HepG2 (cell line): ENCODE results near the gene EIF2S2. TPM values are rescaled to one million over a fixed set of nuclear protein-coding genes. Genes with fewer than 3 reads are reported as not detected.
"Not testable (repeated sequence)": the region's sequence is repeated elsewhere in the genome, so short reads cannot be mapped to it uniquely, and the experiment has no call there.

Experiments
- ATF1 ChIP-seq: IDR thresholded peaks from 2 replicates; pipeline ENCODE4 v1.6.1; 2016; ENCODE audit warnings: mild to moderate bottlenecking, control low read depth
- BCL6 ChIP-seq: IDR thresholded peaks from 2 replicates; pipeline ENCODE4 v1.6.1; 2016; ENCODE audit warnings: missing genetic modification reagents, missing compliant biosample characterization
- CREM ChIP-seq, 2 experiments: sonication (generic) in 1 of 2; formaldehyde crosslinking in 1 of 2; IDR thresholded peaks; 2 replicates each; pipeline versions ENCODE4 v1.4.0 to v1.6.1; 2016 to 2020; ENCODE audit warnings: antibody characterized with exemption in 1 of 2, mild to moderate bottlenecking in 1 of 2, missing genetic modification reagents in 1 of 2
- ELF3 ChIP-seq: IDR thresholded peaks from 2 replicates; pipeline ENCODE4 v1.6.1; 2016; ENCODE audit warnings: missing genetic modification reagents, missing compliant biosample characterization
- EP300 ChIP-seq, 3 experiments: sonication (generic) in 1 of 3; formaldehyde crosslinking in 1 of 3; IDR thresholded peaks; 2 replicates each; pipeline versions ENCODE4 v1.5.1 to v1.6.1; 2011 to 2020; ENCODE audit warnings: low read depth in 2 of 3, low read length in 2 of 3, borderline replicate concordance in 1 of 3, improper control_type of control experiment in 1 of 3, mild to moderate bottlenecking in 1 of 3, missing genetic modification reagents in 1 of 3, moderate library complexity in 1 of 3
- ERF ChIP-seq: IDR thresholded peaks from 2 replicates; pipeline ENCODE4 v1.6.1; 2018; ENCODE audit warnings: missing biosample characterization, missing genetic modification reagents
- FOXO1 ChIP-seq: sonication (generic); formaldehyde crosslinking; IDR thresholded peaks from 2 replicates; pipeline ENCODE4 v1.4.0; 2020; ENCODE audit warnings: missing genetic modification reagents
- KDM3A ChIP-seq: IDR thresholded peaks from 2 replicates; pipeline ENCODE4 v1.6.1; 2018; ENCODE audit warnings: low read depth, missing compliant biosample characterization
- KLF16 ChIP-seq, 2 experiments: sonication (generic) in 1 of 2; formaldehyde crosslinking in 1 of 2; IDR thresholded peaks; 2 replicates each; pipeline versions ENCODE4 v1.6.1 to v1.8.0; 2016 to 2023; ENCODE audit warnings: missing genetic modification reagents in 2 of 2, missing compliant biosample characterization in 1 of 2
- LCORL ChIP-seq, 2 experiments: fragments of 450-650 bp in 1 of 2; sonication (generic) in 1 of 2; formaldehyde crosslinking in 1 of 2; IDR thresholded peaks; 2 replicates each; pipeline versions ENCODE4 v1.5.0 to v1.6.1; 2017 to 2020; ENCODE audit warnings: antibody characterized with exemption in 1 of 2, missing genetic modification reagents in 1 of 2
- RARA ChIP-seq: IDR thresholded peaks from 2 replicates; pipeline ENCODE4 v1.6.1; 2016; ENCODE audit warnings: missing genetic modification reagents, missing compliant biosample characterization
- SALL1 ChIP-seq: sonication (generic); formaldehyde crosslinking; IDR thresholded peaks from 2 replicates; pipeline ENCODE4 v1.8.0; 2022; ENCODE audit warnings: mild to moderate bottlenecking, missing genetic modification reagents
- SP5 ChIP-seq: IDR thresholded peaks from 2 replicates; pipeline ENCODE4 v1.6.1; 2016; ENCODE audit warnings: low read depth, borderline replicate concordance
- polyA plus RNA-seq, 8 experiments: library from polyadenylated mRNA; depleted of rRNA in 3 of 8; stranded (reverse) in 7 of 8; unstranded in 1 of 8; fragments of >200 nt; fragmentation: Illumina TruSeq in 4 of 8; extraction: Trizol in 4 of 8; gene quantifications; 2 replicates each; pipeline versions ENCODE4 v1.2.1 to v1.2.3, GENCODE V29; 2011 to 2016; ENCODE audit warnings: low read depth in 4 of 8, missing spikeins in 1 of 8, mixed read lengths in 1 of 8; ENCODE audit not compliant: insufficient read depth in 1 of 8
- total RNA-seq, 5 experiments: library from RNA; depleted of rRNA; stranded (reverse); fragments of >200 nt; fragmentation: Illumina TruSeq; extraction: Trizol; gene quantifications; 2 replicates each; pipeline ENCODE4 v1.2.3, GENCODE V29; 2016; ENCODE audit warnings: low read depth in 1 of 5
- TF ChIP-seq, protein P1 (sequence below): sonication (generic); IDR thresholded peaks from 2 replicates; pipeline ENCODE4 v1.6.1; 2016; ENCODE audit warnings: low read depth, borderline replicate concordance
- TF ChIP-seq, protein P2 (sequence below): sonication (generic); formaldehyde crosslinking; IDR thresholded peaks from 2 replicates; pipeline ENCODE4 v1.5.1; 2020; ENCODE audit warnings: mild to moderate bottlenecking, missing genetic modification reagents
- TF ChIP-seq, protein P3 (sequence below): IDR thresholded peaks from 2 replicates; pipeline ENCODE4 v1.6.1; 2016; ENCODE audit warnings: low read depth, missing genetic modification reagents, missing compliant biosample characterization
- TF ChIP-seq, protein P4 (sequence below): IDR thresholded peaks from 2 replicates; pipeline ENCODE4 v1.6.1; 2018; ENCODE audit warnings: missing genetic modification reagents, mild to moderate bottlenecking, missing compliant biosample characterization

EIF2S2 gene
- total and polyA plus RNA-seq, 2 of the 13 experiments (the other 11 are each of a cell fraction or from before 2014, with no cell fraction given) = 126 to 213 TPM

DNA sequence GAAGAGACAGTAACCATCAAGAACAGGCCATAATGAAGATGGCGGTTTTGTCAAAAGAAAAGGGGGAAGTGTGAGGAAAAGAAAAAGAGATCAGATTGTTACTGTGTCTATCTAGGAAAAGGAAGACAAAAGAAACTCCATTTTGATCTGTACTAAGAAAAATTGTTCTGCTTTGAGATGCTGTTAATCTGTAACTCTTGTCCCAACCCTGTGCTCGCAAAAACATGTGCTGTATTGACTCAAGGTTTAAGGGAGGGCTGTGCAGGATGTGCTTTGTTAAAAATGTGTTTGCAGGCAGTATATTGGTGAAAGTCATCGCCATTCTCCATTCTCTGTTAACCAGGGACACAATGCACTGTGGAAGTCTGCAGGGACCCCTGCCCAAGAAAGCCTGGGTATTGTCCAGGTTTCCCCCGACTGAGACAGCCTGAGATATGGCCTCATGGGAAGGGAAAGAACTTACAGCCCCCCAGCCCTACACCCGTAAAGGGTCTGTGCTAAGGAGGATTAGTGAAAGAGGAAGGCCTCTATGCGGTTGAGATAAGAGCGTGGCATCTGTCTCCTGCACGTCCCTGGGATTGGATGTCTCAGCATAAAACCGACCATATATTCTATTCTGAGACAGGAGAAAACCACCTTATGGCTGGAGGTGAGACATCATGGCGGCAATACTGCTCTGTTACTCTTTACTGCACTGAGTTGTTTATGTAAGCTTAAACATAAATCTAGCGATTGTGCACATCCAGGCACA, 23.7 kb upstream of the EIF2S2 start (continued):
- TF ChIP-seq, protein P1, sequence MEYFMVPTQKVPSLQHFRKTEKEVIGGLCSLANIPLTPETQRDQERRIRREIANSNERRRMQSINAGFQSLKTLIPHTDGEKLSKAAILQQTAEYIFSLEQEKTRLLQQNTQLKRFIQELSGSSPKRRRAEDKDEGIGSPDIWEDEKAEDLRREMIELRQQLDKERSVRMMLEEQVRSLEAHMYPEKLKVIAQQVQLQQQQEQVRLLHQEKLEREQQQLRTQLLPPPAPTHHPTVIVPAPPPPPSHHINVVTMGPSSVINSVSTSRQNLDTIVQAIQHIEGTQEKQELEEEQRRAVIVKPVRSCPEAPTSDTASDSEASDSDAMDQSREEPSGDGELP = 0 out of 2 replicates have a peak, but pooled peaks have one; percentile 3
- not testable (repeated sequence) for TF ChIP-seq LCORL (IDR thresholded peaks at IDR 0.05); CREM (CRISPR knock-in tag; IDR thresholded peaks at IDR 0.05); EP300 (IDR thresholded peaks at IDR 0.05; ENCODE audit: low read depth in 2 of 2, low read length in 2 of 2)
- peak; percentile 61; the same call in 1 of the 2 replicates for TF ChIP-seq LCORL (CRISPR knock-in tag; IDR thresholded peaks at IDR 0.05)
- peak; percentile 65 for TF ChIP-seq RARA
- peak; percentile 34; the same call in 1 of the 2 replicates for TF ChIP-seq CREM (IDR thresholded peaks at IDR 0.05)
- peak; percentile 40; the same call in 1 of the 2 replicates for TF ChIP-seq ATF1
- TF ChIP-seq, protein P2, sequence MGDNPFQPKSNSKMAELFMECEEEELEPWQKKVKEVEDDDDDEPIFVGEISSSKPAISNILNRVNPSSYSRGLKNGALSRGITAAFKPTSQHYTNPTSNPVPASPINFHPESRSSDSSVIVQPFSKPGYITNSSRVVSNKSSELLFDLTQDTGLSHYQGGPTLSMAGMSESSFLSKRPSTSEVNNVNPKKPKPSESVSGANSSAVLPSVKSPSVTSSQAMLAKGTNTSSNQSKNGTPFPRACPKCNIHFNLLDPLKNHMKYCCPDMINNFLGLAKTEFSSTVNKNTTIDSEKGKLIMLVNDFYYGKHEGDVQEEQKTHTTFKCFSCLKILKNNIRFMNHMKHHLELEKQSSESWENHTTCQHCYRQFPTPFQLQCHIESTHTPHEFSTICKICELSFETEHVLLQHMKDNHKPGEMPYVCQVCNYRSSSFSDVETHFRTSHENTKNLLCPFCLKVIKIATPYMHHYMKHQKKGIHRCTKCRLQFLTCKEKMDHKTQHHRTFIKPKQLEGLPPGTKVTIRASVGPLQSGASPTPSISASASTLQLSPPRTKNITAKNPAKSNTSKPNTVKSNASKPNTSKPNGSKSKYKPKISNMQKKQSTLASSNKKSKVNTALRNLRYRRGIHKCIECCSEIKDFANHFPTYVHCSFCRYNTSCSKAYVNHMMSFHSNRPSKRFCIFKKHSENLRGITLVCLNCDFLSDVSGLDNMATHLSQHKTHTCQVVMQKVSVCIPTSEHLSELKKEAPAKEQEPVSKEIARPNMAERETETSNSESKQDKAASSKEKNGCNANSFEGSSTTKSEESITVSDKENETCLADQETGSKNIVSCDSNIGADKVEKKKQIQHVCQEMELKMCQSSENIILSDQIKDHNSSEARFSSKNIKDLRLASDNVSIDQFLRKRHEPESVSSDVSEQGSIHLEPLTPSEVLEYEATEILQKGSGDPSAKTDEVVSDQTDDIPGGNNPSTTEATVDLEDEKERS (CRISPR knock-in tag) = peak; percentile 69; the same call in 1 of the 2 replicates
- peak; percentile 77; the same call in 1 of the 2 replicates for TF ChIP-seq SP5 (CRISPR knock-in tag)
- TF ChIP-seq ERF (CRISPR knock-in tag) = peak; percentile 71
- TF ChIP-seq, protein P3, sequence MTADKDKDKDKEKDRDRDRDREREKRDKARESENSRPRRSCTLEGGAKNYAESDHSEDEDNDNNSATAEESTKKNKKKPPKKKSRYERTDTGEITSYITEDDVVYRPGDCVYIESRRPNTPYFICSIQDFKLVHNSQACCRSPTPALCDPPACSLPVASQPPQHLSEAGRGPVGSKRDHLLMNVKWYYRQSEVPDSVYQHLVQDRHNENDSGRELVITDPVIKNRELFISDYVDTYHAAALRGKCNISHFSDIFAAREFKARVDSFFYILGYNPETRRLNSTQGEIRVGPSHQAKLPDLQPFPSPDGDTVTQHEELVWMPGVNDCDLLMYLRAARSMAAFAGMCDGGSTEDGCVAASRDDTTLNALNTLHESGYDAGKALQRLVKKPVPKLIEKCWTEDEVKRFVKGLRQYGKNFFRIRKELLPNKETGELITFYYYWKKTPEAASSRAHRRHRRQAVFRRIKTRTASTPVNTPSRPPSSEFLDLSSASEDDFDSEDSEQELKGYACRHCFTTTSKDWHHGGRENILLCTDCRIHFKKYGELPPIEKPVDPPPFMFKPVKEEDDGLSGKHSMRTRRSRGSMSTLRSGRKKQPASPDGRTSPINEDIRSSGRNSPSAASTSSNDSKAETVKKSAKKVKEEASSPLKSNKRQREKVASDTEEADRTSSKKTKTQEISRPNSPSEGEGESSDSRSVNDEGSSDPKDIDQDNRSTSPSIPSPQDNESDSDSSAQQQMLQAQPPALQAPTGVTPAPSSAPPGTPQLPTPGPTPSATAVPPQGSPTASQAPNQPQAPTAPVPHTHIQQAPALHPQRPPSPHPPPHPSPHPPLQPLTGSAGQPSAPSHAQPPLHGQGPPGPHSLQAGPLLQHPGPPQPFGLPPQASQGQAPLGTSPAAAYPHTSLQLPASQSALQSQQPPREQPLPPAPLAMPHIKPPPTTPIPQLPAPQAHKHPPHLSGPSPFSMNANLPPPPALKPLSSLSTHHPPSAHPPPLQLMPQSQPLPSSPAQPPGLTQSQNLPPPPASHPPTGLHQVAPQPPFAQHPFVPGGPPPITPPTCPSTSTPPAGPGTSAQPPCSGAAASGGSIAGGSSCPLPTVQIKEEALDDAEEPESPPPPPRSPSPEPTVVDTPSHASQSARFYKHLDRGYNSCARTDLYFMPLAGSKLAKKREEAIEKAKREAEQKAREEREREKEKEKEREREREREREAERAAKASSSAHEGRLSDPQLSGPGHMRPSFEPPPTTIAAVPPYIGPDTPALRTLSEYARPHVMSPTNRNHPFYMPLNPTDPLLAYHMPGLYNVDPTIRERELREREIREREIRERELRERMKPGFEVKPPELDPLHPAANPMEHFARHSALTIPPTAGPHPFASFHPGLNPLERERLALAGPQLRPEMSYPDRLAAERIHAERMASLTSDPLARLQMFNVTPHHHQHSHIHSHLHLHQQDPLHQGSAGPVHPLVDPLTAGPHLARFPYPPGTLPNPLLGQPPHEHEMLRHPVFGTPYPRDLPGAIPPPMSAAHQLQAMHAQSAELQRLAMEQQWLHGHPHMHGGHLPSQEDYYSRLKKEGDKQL = peak; percentile 41; the same call in 1 of the 2 replicates
- peak in 1 of 2 experiments; percentile 15; a peak in 1 of 4 replicates for TF ChIP-seq KLF16 (CRISPR knock-in tag; IDR thresholded peaks at IDR 0.05)
- peak; percentile 24; the same call in 1 of the 2 replicates for TF ChIP-seq EP300 (CRISPR knock-in tag; IDR thresholded peaks at IDR 0.05; ENCODE audit: borderline replicate concordance)
- peak; percentile 46; the same call in 1 of the 2 replicates for TF ChIP-seq FOXO1 (CRISPR knock-in tag)
- TF ChIP-seq SALL1 (CRISPR knock-in tag) = peak; percentile 29; the same call in 1 of the 2 replicates
- TF ChIP-seq, protein P4, sequence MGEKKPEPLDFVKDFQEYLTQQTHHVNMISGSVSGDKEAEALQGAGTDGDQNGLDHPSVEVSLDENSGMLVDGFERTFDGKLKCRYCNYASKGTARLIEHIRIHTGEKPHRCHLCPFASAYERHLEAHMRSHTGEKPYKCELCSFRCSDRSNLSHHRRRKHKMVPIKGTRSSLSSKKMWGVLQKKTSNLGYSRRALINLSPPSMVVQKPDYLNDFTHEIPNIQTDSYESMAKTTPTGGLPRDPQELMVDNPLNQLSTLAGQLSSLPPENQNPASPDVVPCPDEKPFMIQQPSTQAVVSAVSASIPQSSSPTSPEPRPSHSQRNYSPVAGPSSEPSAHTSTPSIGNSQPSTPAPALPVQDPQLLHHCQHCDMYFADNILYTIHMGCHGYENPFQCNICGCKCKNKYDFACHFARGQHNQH (CRISPR knock-in tag) = 0 out of 2 replicates have a peak, but pooled peaks have one; percentile 29
- TF ChIP-seq BCL6 = peak; percentile 89
- peak; percentile 50 for TF ChIP-seq ELF3 (CRISPR knock-in tag)
- TF ChIP-seq KDM3A (CRISPR knock-in tag) = peak; percentile 33; the same call in 1 of the 2 replicates
